HepG2 (cell line): ENCODE data around the gene IL17C. TPM values are rescaled to one million over a fixed set of nuclear protein-coding genes. Genes with fewer than 3 reads are reported as not detected.

ENCODE experiments used
- AKAP8 ChIP-seq: sonication (generic); formaldehyde crosslinking; IDR thresholded peaks from 2 replicates; pipeline ENCODE4 v1.5.1; 2020; ENCODE audit warnings: mild to moderate bottlenecking, missing genetic modification reagents
- TOPORS ChIP-seq: sonication (generic); formaldehyde crosslinking; IDR thresholded peaks from 2 replicates; pipeline ENCODE4 v1.8.0; 2023; ENCODE audit warnings: mild to moderate bottlenecking, missing genetic modification reagents
- ZBTB7B ChIP-seq: sonication (generic); formaldehyde crosslinking; IDR thresholded peaks from 2 replicates; pipeline ENCODE4 v1.4.0; 2020; ENCODE audit warnings: missing genetic modification reagents
- ZNF160 ChIP-seq: sonication (generic); formaldehyde crosslinking; IDR thresholded peaks from 2 replicates; pipeline ENCODE4 v1.8.0; 2022; ENCODE audit warnings: mild to moderate bottlenecking, inconsistent platforms, missing genetic modification reagents
- ZNF264 ChIP-seq: sonication (generic); formaldehyde crosslinking; IDR thresholded peaks from 2 replicates; pipeline ENCODE4 v1.4.0; 2020; ENCODE audit warnings: missing genetic modification reagents
- ZNF878 ChIP-seq: sonication (generic); formaldehyde crosslinking; IDR thresholded peaks from 2 replicates; pipeline ENCODE4 v1.8.1; 2023; ENCODE audit warnings: mild to moderate bottlenecking, missing genetic modification reagents, moderate library complexity
- polyA plus RNA-seq, 8 experiments: library from polyadenylated mRNA; depleted of rRNA in 3 of 8; stranded (reverse) in 7 of 8; unstranded in 1 of 8; fragments of >200 nt; fragmentation: Illumina TruSeq in 4 of 8; extraction: Trizol in 4 of 8; gene quantifications; 2 replicates each; pipeline versions ENCODE4 v1.2.1 to v1.2.3, GENCODE V29; 2011 to 2016; ENCODE audit warnings: low read depth in 4 of 8, missing spikeins in 1 of 8, mixed read lengths in 1 of 8; ENCODE audit not compliant: insufficient read depth in 1 of 8
- total RNA-seq, 5 experiments: library from RNA; depleted of rRNA; stranded (reverse); fragments of >200 nt; fragmentation: Illumina TruSeq; extraction: Trizol; gene quantifications; 2 replicates each; pipeline ENCODE4 v1.2.3, GENCODE V29; 2016; ENCODE audit warnings: low read depth in 1 of 5
- TF ChIP-seq, protein P1 (sequence below), 2 experiments: fragments of 450-650 bp in 1 of 2; sonication (generic) in 1 of 2; formaldehyde crosslinking in 1 of 2; IDR thresholded peaks; 2 replicates each; pipeline versions ENCODE4 v1.6.1 to v1.8.0; 2016 to 2022; ENCODE audit warnings: antibody characterized with exemption in 1 of 2, mild to moderate bottlenecking in 1 of 2, missing genetic modification reagents in 1 of 2
- TF ChIP-seq, protein P2 (sequence below): sonication (generic); formaldehyde crosslinking; IDR thresholded peaks from 2 replicates; pipeline ENCODE4 v1.8.0; 2023; ENCODE audit warnings: mild to moderate bottlenecking, missing genetic modification reagents
- TF ChIP-seq, protein P3 (sequence below): sonication (generic); formaldehyde crosslinking; IDR thresholded peaks from 2 replicates; pipeline ENCODE4 v1.4.0; 2020; ENCODE audit warnings: missing genetic modification reagents, mild to moderate bottlenecking, borderline replicate concordance
- TF ChIP-seq, protein P4 (sequence below): sonication (generic); formaldehyde crosslinking; IDR thresholded peaks from 2 replicates; pipeline ENCODE4 v1.9.0; 2021; ENCODE audit warnings: missing genetic modification reagents, borderline replicate concordance
- TF ChIP-seq, protein P5 (sequence below): sonication (generic); formaldehyde crosslinking; IDR thresholded peaks from 2 replicates; pipeline ENCODE4 v1.5.0; 2020; ENCODE audit warnings: missing genetic modification reagents
- TF ChIP-seq, protein P6 (sequence below): sonication (generic); formaldehyde crosslinking; IDR thresholded peaks from 2 replicates; pipeline ENCODE4 v1.5.0; 2020; ENCODE audit warnings: mild to moderate bottlenecking, missing genetic modification reagents

Gene IL17C
- total and polyA plus RNA-seq, 2 of the 13 experiments (the other 11 are each of a cell fraction or from before 2014, with no cell fraction given), result not detected

DNA sequence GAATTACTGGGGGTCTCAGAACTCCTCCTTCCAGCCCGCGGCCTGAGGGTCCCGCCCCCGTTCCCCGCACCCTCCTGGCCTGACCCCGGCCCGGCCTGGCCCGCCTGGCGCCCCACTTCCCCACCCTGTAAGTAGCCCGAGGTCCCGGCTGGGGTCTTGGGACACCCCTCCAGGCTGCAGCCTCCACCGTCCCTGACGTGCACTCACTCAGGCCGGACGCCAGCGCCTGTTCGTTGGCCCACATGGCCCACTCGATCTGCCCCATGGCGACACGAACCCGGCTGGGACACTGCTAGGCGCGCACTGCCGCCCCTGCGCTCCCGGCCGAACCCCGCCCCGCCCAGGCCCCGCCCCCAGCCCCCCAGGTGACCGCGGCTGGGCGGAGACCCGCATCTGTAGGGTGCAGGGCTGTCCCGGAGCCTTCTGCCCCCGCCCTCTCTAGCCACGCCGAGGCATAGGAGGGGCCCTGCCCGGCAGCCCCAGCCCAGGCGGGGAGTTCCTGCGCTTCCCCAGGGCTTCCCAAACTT is 12.4 kb downstream of the IL17C start, which contains the start of gene CYBA (continued):
- TF ChIP-seq ZNF160 (CRISPR knock-in tag), result peak; percentile 9; the same call in 1 of the 2 replicates
- 0 out of 2 replicates have a peak, but pooled peaks have one; percentile 39 for TF ChIP-seq TOPORS (CRISPR knock-in tag)
- TF ChIP-seq, protein P1, sequence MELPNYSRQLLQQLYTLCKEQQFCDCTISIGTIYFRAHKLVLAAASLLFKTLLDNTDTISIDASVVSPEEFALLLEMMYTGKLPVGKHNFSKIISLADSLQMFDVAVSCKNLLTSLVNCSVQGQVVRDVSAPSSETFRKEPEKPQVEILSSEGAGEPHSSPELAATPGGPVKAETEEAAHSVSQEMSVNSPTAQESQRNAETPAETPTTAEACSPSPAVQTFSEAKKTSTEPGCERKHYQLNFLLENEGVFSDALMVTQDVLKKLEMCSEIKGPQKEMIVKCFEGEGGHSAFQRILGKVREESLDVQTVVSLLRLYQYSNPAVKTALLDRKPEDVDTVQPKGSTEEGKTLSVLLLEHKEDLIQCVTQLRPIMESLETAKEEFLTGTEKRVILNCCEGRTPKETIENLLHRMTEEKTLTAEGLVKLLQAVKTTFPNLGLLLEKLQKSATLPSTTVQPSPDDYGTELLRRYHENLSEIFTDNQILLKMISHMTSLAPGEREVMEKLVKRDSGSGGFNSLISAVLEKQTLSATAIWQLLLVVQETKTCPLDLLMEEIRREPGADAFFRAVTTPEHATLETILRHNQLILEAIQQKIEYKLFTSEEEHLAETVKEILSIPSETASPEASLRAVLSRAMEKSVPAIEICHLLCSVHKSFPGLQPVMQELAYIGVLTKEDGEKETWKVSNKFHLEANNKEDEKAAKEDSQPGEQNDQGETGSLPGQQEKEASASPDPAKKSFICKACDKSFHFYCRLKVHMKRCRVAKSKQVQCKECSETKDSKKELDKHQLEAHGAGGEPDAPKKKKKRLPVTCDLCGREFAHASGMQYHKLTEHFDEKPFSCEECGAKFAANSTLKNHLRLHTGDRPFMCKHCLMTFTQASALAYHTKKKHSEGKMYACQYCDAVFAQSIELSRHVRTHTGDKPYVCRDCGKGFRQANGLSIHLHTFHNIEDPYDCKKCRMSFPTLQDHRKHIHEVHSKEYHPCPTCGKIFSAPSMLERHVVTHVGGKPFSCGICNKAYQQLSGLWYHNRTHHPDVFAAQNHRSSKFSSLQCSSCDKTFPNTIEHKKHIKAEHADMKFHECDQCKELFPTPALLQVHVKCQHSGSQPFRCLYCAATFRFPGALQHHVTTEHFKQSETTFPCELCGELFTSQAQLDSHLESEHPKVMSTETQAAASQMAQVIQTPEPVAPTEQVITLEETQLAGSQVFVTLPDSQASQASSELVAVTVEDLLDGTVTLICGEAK (IDR thresholded peaks at IDR 0.05), result no peak
- TF ChIP-seq, protein P1 (CRISPR knock-in tag; IDR thresholded peaks at IDR 0.05), result no peak
- TF ChIP-seq ZNF264, result peak; percentile 75; the same call in 1 of the 2 replicates
- TF ChIP-seq, protein P2, sequence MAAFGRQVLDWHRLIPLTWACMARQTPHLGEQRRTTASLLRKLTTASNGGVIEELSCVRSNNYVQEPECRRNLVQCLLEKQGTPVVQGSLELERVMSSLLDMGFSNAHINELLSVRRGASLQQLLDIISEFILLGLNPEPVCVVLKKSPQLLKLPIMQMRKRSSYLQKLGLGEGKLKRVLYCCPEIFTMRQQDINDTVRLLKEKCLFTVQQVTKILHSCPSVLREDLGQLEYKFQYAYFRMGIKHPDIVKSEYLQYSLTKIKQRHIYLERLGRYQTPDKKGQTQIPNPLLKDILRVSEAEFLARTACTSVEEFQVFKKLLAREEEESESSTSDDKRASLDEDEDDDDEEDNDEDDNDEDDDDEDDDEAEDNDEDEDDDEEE (CRISPR knock-in tag), result no peak; the same call in 1 of the 2 replicates
- no peak; the same call in 1 of the 2 replicates for TF ChIP-seq ZBTB7B (CRISPR knock-in tag)
- TF ChIP-seq, protein P3, sequence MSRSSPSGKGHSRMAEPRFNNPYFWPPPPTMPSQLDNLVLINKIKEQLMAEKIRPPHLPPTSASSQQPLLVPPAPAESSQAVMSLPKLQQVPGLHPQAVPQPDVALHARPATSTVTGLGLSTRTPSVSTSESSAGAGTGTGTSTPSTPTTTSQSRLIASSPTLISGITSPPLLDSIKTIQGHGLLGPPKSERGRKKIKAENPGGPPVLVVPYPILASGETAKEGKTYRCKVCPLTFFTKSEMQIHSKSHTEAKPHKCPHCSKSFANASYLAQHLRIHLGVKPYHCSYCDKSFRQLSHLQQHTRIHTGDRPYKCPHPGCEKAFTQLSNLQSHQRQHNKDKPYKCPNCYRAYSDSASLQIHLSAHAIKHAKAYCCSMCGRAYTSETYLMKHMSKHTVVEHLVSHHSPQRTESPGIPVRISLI, result 0 out of 2 replicates have a peak, but pooled peaks have one; percentile 6
- TF ChIP-seq, protein P4, sequence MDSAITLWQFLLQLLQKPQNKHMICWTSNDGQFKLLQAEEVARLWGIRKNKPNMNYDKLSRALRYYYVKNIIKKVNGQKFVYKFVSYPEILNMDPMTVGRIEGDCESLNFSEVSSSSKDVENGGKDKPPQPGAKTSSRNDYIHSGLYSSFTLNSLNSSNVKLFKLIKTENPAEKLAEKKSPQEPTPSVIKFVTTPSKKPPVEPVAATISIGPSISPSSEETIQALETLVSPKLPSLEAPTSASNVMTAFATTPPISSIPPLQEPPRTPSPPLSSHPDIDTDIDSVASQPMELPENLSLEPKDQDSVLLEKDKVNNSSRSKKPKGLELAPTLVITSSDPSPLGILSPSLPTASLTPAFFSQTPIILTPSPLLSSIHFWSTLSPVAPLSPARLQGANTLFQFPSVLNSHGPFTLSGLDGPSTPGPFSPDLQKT (CRISPR knock-in tag), result no peak
- TF ChIP-seq, protein P5, sequence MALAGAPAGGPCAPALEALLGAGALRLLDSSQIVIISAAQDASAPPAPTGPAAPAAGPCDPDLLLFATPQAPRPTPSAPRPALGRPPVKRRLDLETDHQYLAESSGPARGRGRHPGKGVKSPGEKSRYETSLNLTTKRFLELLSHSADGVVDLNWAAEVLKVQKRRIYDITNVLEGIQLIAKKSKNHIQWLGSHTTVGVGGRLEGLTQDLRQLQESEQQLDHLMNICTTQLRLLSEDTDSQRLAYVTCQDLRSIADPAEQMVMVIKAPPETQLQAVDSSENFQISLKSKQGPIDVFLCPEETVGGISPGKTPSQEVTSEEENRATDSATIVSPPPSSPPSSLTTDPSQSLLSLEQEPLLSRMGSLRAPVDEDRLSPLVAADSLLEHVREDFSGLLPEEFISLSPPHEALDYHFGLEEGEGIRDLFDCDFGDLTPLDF (CRISPR knock-in tag), result peak; percentile 14; the same call in 1 of the 2 replicates
- TF ChIP-seq, protein P6, sequence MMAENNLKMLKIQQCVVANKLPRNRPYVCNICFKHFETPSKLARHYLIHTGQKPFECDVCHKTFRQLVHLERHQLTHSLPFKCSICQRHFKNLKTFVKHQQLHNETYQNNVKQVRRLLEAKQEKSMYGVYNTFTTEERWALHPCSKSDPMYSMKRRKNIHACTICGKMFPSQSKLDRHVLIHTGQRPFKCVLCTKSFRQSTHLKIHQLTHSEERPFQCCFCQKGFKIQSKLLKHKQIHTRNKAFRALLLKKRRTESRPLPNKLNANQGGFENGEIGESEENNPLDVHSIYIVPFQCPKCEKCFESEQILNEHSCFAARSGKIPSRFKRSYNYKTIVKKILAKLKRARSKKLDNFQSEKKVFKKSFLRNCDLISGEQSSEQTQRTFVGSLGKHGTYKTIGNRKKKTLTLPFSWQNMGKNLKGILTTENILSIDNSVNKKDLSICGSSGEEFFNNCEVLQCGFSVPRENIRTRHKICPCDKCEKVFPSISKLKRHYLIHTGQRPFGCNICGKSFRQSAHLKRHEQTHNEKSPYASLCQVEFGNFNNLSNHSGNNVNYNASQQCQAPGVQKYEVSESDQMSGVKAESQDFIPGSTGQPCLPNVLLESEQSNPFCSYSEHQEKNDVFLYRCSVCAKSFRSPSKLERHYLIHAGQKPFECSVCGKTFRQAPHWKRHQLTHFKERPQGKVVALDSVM, result no peak
- no peak; the same call in 1 of the 2 replicates for TF ChIP-seq AKAP8 (CRISPR knock-in tag)
- TF ChIP-seq ZNF878 (CRISPR knock-in tag), result no peak
